Measurements from ENCODE around the gene DISC1.
A peak's percentile ranks its signal among the peaks of the same experiment; 100 is the strongest.

Gene DISC1

DNA sequence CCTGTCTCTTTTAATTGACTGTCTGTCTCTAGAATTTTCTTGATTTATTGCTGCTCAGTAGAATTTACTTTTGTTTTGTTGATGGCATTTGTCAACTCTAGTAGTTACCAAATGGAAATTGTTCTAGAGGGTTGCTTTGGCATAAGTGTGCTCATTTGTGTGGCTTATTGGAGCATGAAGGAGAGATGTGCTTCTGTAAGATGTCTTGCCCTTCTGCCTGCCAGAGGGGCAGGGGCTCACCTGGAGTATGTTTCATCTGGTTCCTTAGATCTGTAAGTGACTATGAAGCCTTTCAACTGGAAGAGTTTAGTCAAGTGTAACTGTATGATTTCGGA is 345.5 kb downstream of the DISC1 start:
- DNase-seq = no peak

DNA sequence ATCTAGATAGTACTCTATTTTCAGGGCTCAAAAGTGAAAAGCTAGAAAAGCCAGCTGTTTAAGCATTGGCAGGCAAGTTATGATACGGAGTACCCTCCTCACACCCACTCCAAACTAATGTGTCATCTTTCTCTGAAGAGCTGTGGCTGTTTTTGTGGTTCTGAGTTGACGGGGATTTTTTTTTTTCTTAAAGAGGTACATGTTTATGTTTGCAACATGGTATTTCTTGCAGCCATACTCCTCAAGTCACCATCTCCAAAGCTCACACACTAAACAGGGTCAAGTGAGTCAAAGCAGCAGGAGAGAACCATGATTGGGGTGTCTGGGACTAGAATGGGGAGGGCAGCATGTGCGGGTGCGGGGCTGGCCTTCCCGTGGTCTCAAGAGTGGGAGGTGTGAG is 347.2 kb downstream of the DISC1 start:
- peak; percentile 19 for DNase-seq

GRCh38 chr1:231976231-231976630 is 349.6 kb downstream of the DISC1 start:
- no peak for DNase-seq

DNA sequence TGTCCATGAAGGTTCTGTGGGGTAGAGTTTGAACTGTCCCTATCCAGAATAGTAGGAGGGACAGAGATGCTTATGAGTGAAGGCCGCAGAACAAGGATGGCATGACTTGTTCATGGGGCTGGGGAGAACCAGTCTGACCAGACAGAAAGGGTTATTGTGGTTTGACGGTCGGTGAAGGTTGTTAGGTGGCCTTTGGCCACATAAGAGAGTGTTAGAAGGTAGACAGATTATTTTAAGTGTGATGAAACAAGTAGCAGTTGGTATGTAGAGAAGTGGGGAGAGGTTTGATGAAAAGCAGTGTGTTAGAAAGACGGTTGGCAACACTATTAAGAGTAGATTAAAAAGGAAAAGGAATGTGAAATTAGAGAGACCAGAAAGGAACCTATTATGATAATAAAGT is 355.1 kb downstream of the DISC1 start:
- no peak for DNase-seq

GRCh38 chr1:231982871-231983587 is 356.4 kb downstream of the DISC1 start:
- DNase-seq = no peak

GRCh38 chr1:231983588-231984193 is 357.1 kb downstream of the DISC1 start:
- no peak for DNase-seq

DNA sequence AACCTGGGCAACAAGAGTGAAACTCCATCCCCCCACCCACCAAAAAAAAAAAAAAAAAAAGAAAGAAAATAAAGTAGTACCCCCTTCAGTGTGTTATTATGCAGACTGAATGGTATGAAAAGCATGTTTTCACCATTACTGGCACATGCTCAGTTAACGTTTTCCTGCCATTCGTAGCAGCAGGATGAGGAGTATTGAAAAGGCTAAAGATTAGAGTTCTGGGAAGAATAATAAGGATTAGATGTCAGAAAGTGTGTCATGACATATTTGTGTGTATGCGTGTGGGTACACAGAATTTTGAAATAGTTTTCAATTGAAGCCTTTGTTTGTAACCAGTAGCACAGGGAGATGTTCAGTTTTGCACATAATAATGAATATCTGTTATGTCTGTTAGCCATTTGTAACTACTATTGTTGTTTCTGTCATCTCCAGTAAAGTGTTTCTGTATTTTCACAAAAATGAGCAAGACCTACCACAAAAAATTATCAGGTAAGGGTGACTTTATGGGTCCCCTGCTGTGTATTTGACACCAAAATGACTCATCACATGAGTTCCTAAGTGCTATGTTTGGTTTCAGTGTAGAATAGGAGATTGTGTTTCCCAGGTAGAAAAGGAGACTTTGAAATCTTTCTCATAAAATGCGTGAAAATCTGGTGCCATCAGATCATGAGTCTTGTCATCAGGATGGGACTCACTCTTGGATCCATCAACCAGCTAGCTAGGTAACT is 358.9 kb downstream of the DISC1 start:
- DNase-seq = no peak

DNA sequence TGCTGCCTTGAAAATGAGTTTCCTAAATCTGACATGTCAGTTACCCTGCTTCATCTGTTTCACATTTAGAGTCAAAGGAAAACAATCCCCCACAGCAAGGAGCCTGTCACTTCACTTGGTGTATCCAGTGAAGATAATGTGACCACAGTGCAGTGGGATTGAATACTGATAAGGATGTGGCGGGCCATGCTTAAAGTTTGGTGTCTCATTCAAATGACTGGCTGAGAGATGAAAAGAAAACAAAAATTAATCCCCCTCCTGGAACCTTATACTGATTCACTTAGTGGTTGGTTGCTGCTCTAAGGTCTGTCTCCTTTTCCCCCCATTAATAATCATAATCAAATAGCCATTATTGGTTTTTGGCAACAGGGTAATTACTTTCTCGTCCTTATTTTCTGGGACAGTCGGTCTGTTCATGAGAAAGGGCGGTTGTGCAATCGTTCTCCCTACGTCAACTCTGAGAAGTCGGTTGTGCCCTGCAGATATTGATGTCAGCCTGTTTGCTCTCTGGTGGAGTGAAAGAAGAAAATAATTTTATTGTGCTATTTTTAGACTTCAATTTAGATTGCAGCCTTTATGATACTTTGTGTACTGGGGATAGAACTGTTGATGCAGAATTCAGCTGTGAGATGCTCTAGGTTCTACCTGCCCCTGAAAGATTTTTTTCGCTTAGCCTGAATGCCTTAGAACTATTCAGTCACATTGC is 360.2 kb downstream of the DISC1 start:
- no peak for DNase-seq

- no peak for DNase-seq
Observed at GRCh38 chr1:231990388-231990787, 363.8 kb downstream of the DISC1 start.

- DNase-seq = no peak
Observed at GRCh38 chr1:231991231-231991630, 364.6 kb downstream of the DISC1 start.

- no peak for DNase-seq
Observed at GRCh38 chr1:231993968-231994455, 367.4 kb downstream of the DISC1 start.

DNA sequence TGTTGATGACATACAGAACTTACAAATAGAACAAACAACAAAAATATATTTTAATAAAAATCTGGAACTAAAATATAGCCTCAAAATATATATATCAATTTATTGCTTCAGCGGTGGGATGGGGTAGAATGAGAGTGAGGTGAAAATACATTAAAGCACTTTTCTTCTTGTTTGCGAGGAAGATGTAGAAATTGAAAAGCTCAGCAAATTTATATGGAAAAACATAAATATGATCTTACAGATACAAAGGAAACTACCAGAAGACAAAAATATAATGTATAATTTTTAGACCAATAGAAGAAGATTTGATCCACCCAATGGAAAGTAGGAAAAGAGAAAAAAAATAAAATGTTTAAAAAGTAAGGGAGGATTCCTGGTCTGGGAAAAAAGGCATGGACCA is 372.2 kb downstream of the DISC1 start:
- no peak for DNase-seq

DNA sequence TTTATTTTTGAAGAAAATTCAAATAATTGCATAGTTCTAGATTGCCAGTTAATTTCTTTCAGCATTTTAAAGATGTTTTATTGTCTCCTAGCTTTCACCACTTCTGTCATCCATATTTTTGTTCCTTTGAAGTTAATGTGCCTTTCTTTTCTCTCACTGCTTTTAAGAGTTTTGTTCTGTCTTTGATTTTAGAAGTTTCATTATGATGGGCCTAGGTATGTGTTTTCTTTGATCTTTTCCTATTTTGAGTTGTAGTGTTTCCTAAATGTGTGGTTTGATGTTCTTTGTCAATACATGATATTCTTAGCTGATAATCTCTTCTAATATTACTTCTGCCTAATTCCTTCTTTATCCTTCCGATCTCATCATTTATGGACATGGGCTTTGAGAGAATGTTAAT is 378.7 kb downstream of the DISC1 start:
- DNase-seq = no peak

DNA sequence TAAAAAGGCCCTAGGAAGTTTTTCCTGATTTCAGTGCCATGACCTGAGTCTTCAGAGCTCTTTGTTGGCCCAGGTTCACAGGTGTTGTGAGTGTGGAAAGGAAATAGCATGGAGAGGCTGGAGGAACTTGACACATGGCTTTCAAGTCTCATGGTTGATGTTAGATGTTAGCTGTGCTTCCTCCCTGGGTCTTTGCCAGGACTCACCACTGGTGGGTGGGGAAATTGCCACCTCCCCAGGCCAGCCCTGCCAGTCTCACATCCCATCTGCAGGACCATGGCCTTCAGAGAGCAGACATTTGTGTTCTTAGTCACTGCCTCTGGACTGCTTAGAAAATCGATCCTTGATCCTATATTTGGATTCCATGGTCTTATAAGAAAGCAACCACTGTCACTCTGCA is 383.2 kb downstream of the DISC1 start:
- no peak for DNase-seq

DNA sequence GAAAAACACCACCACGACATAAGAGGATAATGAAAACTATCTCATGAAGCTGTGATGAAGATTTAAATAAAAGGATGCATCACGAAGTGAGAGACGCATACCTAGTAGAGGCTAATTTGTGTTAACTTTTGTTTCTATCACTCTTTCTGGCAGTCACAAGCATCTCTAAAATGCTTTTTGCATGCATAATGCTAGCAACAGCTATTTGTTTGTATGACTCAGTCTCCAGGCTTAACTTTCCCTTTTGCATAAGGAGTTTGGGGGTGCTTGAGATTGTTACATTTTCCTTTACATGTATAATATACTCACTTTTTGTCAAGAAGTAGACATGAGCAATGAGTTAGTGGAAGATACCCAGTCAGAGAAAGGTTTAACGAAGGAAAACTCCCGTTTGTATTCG is 385.4 kb downstream of the DISC1 start:
- DNase-seq = no peak

- no peak for DNase-seq
Observed at GRCh38 chr1:232012773-232013386, 386.3 kb downstream of the DISC1 start.

DNA sequence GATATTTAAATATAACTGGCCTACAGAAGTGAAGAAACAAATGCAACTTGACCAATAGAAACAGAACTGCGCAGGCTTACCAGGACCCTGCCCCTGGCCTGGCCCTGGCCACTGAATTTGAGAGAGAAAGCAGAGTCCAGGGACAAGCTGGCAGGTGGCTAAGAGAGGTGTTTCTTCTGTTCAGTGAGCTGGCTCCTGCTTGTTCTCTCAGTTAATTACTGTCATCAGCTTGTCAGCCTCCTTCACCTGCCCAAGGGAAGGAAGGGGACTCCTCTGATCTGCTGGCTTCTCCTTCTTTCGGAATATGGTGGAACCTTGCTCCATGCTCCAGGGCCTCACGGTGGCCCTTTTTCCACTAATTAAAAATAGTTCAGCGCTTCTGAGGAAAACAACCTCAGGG is 388.4 kb downstream of the DISC1 start:
- DNase-seq = no peak

DNA sequence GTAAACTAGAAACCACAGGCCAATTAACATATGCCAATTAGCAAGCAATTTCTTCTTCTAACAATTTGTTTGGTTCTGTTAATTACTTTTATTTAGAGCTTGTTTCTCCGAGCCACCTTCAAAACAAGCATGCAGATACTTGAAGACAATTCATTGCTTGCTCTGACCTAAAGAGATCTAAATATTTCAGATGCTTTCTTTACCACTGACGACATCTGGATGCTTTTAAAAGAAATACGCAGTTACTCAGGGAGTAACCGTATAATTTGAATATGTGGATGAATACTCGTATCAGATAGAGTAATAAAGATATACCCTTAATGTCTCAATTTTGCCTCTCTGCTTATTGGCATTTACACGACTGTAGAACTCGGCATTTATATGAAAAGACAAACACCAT is 390.0 kb downstream of the DISC1 start:
- no peak for DNase-seq

- DNase-seq = no peak
Observed at GRCh38 chr1:232017057-232017456, 390.5 kb downstream of the DISC1 start.

DNA sequence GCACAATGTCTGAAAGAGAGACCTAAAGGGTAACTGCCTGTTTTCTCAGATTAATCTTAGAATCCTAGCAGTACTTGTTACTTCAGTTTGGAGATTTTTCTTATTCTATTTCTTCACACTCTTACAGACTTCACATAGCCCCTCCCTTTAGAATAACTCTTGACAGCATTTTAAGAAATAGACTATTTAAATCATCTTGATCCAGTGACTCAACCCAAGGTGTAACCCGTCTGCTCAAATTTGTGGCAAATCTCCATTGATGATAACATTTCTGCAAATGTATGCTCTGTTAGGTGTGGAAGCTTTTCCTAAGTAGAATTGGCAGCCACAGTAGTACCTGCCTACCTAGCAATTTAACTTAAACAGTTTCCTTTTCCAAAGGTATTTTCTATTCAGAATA is 391.2 kb downstream of the DISC1 start:
- no peak for DNase-seq

- DNase-seq = no peak
Observed at GRCh38 chr1:232018231-232019025, 391.8 kb downstream of the DISC1 start.

DNA sequence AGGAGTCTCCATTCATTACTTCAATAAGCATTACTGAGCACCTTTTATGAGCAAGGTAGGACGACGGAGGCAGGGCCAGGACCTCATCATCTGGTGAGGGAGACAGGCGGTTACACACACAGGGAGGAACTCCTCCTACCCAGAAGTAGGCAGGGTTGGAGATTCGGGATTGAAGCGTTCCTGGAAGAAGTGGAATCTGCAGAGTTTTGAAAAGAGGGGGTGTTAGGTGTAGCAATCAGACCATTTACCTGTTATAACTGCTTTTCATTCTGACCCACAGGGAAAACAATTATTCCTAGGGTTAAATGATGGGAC is 392.4 kb downstream of the DISC1 start:
- DNase-seq = no peak

DNA sequence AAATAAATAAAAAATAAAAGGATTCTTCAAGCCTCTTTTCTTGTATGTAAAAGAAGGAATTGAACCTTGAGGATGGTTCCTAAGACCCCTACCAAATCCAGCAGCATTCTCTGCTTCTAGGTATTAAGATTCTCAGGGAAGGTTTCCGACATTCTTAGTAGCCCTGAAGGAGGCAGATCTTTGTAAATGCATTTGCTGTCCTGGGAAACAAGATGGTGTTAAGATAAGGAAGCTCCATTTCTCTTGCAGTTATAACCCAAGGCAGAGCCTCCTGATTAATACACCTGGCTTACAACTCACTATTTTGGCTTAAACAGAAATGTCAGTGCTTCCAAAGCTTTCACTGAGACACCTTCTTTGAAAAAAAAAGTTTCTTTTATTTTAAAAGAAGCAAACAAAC is 393.8 kb downstream of the DISC1 start:
- no peak for DNase-seq
